Ecto neural progenitor cell (in vitro differentiated cells): ENCODE results near the gene MDM1.

ENCODE experiments used
- DNase-seq: peaks from one replicate; pipeline ENCODE4 v3.0.0-alpha.2; 2018; ENCODE audit warnings: low spot score

MDM1 gene, protein sequence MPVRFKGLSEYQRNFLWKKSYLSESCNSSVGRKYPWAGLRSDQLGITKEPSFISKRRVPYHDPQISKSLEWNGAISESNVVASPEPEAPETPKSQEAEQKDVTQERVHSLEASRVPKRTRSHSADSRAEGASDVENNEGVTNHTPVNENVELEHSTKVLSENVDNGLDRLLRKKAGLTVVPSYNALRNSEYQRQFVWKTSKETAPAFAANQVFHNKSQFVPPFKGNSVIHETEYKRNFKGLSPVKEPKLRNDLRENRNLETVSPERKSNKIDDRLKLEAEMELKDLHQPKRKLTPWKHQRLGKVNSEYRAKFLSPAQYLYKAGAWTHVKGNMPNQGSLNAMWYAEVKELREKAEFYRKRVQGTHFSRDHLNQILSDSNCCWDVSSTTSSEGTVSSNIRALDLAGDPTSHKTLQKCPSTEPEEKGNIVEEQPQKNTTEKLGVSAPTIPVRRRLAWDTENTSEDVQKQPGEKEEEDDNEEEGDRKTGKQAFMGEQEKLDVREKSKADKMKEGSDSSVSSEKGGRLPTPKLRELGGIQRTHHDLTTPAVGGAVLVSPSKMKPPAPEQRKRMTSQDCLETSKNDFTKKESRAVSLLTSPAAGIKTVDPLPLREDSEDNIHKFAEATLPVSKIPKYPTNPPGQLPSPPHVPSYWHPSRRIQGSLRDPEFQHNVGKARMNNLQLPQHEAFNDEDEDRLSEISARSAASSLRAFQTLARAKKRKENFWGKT

DNA sequence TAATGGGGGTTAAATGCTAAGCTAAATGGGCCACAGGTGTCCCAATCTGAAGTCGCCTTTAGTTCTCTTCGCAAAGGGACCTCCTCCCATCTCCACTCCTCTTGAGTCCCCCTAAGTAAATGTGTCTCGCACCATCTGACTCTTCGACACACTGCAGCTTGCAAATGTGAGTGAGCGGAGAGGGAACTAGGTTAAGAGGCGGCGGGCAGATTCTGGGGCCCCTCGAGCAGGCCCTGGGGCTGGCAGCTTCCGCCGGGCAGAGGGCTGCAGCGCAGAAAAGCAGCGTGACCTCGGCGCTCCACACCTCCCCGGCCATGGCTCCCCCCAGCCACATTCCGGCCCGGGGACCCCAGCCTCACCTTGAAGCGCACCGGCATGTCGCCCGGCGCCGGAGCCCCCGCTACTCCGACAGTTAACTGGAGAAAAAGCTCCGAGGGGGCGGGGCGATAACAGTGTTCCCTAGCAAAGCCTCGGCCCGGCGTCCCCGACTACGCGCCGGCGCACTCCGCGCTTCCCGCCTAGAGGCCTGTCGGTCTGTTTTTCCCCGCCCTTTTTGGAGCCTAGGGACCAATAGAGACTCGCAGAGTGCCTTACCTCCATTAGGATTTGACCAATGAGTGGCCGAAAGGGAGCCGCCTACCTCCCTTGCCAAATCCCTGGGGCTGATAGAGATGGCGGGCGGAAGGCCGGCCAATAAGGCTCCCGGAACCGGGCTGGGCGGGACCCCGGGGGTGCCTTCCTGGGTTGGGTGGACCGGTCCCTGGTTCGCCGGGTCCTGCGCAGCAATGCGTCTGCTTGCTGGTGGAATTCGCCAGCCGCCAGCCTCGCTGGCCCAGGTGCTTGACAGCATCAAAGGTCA is at the start of gene MDM1:
Gene MDM1, minus strand, starts transcription at position 494 of the 859 bp plus-strand sequence. Its CDS starts 117 bp downstream, at position 377.
- DNase-seq = peak; percentile 99

DNA sequence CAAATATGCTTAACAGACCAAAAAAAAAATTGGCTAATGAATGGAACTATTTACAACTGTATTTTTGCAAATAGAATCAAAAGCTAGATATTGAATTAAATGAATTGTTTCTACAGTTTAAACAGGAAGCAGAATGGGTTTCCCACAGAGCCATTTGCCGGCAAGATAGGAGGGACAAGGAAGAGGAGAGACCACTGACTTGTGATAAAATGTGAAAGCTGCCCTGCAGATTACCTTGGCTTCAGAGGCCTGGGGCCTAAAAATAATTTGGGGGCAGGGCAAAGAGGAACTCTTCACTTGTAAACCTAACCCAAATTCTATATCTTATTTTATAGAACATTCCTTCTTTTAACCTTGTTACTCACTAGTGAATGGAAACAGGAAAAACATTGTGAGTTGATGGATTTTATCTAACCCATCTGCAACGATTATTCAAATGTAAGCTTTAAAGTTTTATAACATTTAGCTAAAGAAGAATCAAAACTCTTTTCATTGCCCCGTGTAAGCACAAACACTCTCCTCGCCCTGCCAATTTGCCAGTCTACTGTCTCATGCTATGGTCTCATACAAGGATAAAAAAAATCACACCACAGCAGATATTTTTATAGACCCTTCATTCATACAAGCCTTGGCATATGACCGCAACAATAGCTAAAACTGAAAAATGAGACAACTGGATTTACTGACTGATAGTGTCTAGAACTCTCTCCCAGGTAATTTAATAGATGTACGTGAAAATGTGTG is 49.5 kb upstream of the MDM1 start:
- peak; percentile 3 for DNase-seq

DNA sequence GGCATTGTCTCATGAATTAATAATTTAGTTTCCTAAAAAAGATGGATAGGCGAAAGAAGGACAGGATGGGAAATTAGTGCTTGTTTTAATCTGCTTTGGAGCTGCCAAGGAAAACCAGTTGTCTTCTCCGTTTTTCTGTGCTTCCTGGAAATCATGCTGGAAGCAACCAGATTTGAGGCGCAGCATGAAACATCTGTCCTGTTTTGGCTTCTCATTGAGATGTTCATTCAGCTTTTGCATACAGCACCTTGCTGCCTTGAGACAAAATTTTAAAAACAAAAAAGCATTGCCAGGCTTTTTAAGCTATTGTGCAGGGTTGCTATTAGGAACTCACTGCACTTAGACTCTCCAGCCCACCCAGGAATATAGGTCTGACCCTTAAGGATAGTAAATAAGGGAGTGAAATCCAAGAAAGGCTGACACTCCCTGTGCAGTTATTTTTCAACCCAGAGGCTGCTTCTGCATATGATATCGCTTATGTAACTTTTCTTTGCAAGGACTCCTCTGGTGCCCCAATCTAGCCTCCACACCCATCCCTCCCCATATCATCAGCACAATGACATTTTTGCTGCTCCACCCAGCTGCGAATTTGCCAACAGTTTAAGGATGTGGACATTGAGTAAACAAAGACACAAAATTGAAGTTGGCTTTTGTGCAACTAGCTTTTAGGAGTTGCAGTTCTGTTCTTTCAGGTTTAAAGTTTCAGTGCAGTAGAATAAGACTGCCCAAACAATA is 46.9 kb upstream of the MDM1 start:
- peak; percentile 10 for DNase-seq

DNA sequence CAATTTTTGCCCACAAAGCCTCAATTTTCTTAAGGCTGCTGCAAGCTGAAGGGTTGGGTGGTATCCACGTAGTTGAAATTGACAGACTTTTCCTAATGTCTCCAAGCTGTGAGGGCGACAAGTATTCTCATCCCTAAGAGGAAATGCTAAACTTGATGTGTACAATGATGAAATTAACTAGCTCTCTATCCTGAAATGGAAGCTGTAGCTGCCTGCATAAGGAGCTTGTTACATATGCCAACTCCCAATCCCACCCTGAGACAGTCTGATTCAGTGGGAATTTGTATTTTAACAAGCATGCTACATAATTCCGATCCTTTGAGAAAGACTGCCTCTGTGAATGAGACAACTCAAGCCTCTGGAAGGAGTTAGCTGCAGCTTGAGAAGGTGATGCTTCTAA is 45.7 kb upstream of the MDM1 start:
- DNase-seq = no peak

DNA sequence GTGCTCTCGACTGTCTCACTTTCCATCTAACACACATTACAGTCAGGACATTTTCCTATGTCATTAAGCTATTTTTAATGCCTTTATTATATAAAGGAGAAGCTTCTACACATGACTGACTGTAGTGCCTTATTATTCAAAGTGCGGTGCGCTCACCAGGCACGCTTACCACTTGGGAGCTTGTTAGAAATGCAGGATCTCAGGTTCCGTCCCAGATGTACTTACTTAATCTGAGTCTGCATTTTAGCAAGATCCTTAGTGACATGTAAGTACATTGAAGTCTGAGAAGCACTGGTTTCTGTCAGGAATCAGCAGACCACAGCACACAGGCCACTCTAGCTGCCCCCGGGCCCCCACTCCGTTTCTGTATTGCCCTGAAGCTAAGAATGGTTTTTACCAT is 44.7 kb upstream of the MDM1 start:
- DNase-seq = peak; percentile 33

DNA sequence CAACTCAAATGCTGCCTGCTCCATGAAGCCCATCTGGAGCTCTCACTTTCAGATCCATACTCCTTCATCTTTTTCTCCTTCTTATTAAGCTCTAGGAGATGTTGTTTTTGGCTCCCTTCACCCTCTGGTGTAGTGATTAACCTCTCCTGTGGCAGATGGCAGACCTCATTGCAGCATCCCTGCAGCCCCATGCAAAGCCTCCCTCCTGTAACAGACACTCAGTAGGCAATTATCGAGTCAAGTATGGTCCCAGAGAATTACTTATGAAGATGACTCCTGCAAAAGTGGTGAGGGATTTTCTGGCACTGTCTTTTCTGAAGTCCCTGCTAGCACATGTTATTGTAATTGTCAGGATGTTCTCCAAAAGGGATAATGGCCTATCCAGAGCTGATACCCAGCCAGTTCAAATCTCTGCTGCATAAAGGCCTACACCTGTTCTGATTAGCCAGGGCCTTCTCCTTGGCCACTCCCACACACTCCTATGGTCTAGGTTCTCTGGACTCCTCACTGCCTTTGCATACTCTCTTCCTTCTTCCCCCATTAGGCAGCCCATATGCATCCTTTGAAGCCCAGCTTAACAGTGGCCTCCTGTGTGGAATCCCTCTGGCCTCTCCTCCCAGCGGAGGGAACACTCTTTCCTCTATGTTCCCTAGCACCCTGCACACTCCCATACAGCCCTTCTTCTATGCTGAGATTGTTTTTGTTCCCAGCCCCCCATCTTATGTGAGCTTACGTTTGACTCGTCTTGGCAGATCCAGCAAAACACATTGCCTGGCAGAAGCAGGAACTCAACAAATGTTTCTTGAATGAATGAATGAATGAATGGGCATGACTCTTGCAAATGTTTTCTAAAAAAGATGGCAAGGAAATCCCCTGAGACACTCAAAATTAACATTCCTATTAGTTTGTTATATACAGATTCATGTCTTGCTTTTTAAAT is 43.9 kb upstream of the MDM1 start:
- DNase-seq = peak; percentile 40

DNA sequence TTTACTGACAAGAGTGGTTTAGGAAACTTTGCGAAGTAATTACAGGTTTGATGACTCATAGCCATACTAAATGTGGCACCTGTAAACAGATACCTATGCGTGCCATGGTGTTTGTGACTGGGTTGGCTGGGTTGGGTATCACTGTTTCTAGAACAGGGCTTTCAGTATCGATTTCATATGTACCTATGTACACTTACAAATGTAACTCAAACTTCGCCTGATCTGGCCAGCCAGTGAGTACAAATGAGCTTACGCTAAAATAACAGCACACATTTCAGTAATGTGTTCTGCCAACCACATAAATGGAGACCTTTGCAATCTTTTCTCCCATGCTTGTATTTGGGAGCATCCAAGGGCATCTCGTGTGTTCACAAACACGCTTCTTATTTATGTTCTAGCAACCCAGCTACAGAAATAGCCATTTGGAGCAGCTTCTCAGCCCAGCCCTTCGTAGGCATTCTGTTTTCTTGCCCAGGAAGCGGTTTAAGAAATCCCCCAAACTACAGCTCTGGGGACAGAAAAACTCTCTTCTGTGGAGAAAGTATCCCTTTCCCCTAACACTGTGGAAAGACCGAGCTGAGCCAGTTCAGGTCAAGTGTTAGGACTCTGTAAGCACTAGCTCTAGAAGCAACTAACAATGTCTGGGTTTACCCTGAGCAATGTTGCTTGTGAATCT is 42.3 kb upstream of the MDM1 start:
- DNase-seq = peak; percentile 43

DNA sequence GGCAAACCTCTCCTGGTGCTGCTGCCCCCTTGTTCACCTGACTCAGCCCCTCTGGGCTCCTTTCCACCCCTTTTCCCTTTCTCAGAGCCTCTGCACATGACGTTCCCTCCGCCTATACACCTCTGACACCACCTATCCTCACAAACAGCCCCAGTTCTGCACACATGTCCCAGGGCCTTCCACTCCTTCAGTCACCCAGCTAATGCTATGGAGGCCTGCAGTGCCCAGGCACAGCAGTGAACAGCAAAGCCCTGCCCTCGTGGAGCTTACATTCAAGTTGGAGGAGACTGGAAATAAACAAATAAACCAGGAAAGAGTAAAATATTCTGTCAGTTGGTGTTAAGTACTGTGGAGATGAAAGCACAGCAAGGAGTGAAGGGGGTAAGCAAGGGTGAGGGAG is 38.5 kb upstream of the MDM1 start:
- DNase-seq = peak; percentile 21

DNA sequence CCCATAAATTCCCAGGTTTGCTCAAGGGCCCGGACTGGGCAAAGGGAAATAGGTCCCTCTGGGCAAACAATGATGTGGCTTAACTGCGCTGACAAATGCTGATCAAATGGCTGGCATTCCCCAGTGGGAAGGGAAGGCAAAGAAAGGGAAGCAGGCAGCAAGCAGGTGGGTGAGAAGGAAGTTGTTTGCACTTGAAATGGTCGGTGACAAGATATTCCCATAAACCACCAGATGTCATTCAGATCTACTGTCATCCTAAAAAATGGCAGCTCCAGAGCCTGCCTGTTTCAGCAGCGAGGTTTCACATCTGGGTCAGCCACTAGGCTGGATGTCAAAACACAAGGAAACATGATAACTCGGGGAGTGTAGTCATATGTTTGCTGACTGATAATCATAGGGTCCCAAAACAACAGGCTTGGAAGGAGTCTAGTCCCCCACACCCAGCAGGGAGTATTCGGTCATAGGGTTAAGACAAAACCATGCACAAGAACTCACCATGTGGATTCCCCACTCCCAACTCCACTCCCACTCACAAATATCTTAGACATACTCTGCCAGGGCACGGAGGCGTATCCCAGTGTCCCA is 37.9 kb upstream of the MDM1 start:
- peak; percentile 28 for DNase-seq

DNA sequence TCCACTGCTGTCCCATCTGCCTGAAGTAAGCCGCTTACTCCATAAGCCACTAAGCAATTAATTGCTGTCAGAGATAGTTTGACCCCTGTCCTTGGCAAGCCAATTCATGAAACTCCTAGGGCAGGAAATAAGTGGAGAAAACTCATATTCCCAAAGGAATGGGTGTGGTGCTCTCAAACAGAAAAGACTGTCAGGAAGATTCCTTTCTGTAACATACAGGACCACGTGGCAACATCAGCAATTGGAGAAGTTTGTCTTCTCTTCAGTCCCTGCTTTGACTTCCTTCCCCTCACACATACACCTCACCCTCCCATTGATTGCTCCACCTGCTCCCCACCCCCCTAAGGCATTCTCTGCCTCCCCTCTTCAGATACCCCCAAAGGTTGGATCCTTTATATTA is 36.2 kb upstream of the MDM1 start:
- no peak for DNase-seq

DNA sequence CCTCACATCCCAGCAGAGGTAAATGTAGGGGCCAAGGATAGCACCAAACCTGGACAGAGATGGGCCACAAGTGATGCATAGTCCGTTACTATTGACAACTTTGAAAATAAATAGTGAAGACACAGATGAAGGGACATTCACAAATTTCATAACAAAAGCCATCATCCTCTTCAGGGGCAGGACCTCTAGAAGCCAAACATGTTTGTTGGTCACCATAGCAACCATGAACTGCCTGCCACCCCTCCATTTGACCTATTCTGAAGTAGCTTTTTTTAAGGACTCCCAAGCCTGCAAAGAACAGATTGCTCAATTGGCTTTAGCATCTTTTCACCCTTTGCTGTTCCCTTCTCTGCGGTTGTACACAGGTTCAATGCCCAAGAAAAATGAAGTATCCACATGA is 35.7 kb upstream of the MDM1 start:
- no peak for DNase-seq

DNA sequence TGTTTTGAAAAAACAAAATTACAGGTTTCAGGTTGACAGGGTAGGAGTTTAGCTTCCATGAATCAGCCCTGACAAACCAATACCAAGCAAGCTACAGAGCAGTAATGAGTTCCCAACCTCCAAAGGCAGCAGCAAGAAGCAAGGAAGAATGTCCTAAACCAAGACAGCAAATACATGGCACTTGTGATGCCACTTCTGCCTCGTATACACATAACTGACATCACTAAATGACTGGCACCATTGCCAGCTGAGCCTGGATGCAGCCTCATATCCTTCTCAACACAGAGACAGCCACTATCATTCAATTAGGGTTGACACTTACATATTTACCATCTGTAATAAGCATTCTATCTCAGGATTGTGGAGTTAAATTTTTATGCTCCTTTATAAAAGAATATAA is 35.0 kb upstream of the MDM1 start:
- no peak for DNase-seq

DNA sequence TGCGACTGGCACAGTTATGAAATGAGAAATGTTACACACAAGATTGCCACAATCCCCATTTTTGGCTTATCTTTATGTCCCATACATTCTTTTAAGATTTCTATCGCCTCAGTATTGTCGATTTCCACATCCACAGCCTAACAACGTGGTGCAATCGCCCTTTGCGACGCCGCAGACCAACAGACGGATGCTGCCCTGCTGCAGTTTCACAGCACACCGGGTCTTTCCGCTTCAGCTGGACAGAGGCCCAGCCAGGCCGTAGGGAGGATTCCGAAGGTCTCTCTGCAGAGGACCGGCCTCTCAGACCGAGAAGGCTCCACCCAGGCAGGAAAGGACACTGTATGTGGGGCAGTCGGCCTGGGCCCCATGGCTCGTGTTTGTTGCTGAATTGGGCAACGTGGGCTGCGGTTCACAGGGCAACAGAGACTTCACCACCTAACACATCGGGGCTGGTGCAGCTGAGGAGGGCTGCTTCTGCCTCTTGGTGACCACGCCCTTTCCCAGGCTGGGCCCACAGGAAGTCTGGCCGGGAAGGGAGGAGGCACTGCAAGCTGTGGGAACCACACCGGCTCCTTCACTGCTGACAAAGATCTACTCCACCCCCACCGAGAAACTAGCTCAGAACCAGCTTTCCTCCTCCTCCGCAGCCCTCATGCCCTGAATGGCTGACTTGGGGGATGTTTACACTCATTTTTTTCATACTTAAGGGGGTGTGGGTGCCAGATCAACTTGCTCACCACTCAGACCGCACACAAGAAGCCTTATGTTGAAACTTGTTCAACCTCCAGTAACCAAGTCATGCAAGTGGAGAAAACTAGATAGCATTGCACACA is 32.9 kb upstream of the MDM1 start:
- DNase-seq = peak; percentile 90

DNA sequence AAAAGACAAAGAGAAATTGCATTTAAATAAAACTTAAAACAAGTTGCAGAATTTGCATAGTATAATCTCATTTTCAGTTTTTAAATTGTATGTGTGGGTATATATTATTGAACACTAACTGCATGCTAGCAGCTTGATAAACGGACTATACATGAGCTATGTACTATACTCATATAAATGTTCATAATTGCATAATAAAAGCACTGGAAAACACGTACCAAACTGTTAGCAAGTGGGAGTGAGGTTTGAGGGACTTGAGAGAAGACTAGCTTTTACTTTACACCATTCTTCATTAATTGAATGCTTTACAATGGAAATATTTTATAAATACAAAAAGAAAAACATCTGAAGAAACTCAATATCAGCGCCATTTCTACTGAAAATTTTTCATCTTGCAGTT is 32.2 kb upstream of the MDM1 start:
- no peak for DNase-seq

DNA sequence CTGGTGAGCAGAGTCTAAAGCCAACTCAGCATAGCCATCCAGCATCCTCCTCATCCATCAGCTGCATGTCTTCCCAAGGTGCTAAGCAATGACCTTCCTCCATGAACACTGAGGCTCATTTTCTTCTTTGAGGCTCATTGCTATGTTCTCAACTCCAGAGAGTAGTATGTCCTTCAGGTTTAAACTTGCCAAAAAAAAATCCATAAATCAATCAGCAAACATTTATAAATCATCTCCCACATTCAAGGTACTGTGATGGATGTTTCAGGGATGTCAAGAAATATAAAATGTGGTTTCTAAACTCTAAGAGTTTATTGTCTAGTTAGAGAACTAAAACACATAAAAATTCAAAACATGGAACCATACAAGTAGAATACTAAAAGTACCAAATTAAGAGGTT is 29.8 kb upstream of the MDM1 start:
- no peak for DNase-seq

DNA sequence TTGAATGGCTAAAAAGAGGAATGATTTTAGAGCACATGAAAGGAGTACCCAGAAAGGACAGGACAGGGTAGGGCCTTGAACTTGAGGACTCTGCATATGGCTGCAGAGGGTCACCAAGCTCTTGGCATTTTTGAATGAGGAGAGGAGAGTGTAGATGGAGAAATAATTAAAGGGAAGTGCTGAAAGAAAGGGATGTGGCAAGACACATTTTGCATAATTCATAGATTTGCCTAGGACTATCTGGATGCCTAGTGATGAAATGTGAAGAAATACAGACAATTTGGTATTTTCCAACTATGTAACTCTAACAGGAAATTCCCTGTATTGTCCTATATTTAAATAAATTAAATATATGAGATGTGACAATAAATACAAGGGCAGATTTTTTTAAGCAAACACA is 27.5 kb upstream of the MDM1 start:
- DNase-seq = no peak

DNA sequence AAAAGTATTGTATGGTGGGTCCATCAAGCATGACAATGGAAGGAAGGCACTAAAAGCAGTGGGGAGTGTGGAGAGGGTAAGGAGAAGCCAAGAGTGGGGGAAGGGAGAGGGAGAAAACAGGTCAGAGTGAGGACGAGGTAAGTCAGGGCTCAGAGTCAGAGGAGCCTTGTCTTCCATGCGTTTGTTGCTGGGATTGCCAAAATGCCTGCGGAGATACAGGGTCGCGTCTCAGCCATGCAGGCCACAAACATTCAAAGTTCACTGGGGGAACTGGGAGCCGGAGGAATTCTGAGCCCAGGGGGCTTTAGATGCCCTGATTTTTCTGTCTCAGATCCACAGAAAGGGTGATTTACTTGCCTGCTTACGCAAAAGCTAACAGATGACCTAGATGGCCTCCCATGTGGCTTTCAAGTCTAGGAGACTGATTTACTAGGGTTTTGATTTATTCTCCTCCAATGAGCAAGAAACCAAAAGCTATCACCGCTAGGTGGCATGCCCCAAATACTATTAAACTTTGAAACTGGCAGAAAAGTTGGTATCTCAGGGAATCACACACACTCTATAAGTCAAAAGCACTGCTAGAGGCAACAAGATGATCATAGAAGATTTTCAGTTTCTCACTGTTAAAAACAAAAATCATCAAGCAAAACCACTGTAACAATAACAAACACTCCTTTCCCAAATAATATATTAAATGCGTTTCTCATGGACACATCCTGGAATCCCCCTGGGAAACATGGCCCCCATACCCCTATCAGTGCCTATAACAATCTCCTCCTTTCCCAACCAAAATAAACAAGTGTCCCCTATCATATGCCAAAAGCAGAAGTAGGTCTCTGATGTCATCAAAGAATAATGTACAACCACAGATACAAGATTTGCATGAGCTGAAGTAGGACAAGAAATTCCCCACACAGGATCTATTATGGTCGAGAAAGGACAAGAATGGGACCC is 26.6 kb upstream of the MDM1 start:
- DNase-seq = peak; percentile 71
